ENCODE data around the gene KRT12.

The KRT12 gene

DNA sequence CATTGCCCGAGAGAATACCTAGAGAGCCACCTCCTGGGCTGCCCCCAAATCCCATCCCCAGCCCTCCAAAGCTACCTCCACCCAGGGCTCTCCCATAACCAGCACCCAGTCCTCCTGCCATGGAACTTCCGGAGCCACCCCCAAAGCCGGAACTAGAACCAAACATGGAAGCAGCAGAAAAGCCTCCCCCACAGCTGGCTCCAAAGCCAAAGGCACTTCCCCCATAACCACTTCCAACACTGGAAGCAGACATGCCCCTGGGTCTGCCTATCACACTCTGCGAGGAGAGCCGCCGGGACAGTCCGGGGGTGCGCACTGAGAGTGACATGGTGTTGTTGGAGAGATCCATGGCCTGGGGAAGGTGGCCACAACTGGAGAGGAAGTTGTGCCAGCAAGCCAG, at the start of gene KRT12:
TSS of gene KRT12 (minus strand) at position 386 of the 400 bp plus-strand sequence. CDS start at position 349, 37 bp downstream.
- H3K4me2 ChIP-seq (ENCODE audit: low read length): no peak within 1 kb of the TSS
- no peaks in the 10 kb centered on the region for H3K36me3 ChIP-seq (replicated peaks; ENCODE audit: low read depth, low read length)
- H3K79me2 ChIP-seq (ENCODE audit: low read length): no peaks in the 10 kb centered on the region
- H2AFZ ChIP-seq (ENCODE audit: low read depth, low read length): no peak within 1 kb of the TSS
- H3K4me1 ChIP-seq (ENCODE audit: low read length): no peaks in the 10 kb centered on the region
- no peak within 1 kb of the TSS for H3K4me3 ChIP-seq (ENCODE audit: low read length)
- H3K27me3 ChIP-seq (ENCODE audit: low read depth, low read length): no peaks in the 10 kb centered on the region
- no peak within 1 kb of the TSS for H3K9ac ChIP-seq (ENCODE audit: low read length)
- no peaks in the 10 kb centered on the region for H4K20me1 ChIP-seq (ENCODE audit: insufficient read depth, low read length)
- no peaks in the 10 kb centered on the region for H3K9me3 ChIP-seq (ENCODE audit: insufficient read depth, low read length)
- no peak within 1 kb of the TSS for H3K27ac ChIP-seq (ENCODE audit: low read length)
- no peak for TF ChIP-seq EZH2phosphoT487 (IDR thresholded peaks at IDR 0.05; ENCODE audit: low read depth)
- TF ChIP-seq, protein P1, sequence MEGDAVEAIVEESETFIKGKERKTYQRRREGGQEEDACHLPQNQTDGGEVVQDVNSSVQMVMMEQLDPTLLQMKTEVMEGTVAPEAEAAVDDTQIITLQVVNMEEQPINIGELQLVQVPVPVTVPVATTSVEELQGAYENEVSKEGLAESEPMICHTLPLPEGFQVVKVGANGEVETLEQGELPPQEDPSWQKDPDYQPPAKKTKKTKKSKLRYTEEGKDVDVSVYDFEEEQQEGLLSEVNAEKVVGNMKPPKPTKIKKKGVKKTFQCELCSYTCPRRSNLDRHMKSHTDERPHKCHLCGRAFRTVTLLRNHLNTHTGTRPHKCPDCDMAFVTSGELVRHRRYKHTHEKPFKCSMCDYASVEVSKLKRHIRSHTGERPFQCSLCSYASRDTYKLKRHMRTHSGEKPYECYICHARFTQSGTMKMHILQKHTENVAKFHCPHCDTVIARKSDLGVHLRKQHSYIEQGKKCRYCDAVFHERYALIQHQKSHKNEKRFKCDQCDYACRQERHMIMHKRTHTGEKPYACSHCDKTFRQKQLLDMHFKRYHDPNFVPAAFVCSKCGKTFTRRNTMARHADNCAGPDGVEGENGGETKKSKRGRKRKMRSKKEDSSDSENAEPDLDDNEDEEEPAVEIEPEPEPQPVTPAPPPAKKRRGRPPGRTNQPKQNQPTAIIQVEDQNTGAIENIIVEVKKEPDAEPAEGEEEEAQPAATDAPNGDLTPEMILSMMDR (IDR thresholded peaks at IDR 0.05; ENCODE audit: low read depth, low read length): no peak

DNA sequence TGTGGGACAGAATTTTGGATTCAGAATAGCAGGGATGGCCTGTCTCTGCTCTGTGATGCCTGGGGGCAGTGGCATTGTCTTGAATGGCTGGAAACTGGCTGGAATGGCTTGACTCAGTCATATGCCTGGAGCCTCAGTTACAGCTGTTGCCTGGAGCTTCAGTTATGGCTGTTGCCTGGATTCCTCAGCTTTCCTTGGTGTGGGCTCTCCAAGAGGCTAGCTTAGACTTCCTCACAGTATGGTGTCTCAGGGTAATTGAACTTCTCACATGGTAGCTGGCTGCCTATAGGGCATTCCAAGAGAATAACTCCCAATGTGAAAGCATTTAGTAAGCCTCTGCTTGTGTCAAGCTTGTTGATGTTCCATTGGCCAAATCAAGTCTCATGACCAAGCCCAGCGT, 49.3 kb upstream of the KRT12 start:
- Histone ChIP-seq H3K9me3 (ENCODE audit: insufficient read depth, low read length) (no peaks in the 10 kb centered on the region), H3K4me1 (ENCODE audit: low read length) (peaks cover 23% of the 10 kb centered on the region), H3K4me2 (ENCODE audit: low read length) (peak overlapping the region; percentile 59), H3K4me3 (ENCODE audit: low read length) (0 out of 2 replicates have a peak overlapping the region, but pooled peaks have one; percentile 33), H3K36me3 (replicated peaks; ENCODE audit: low read depth, low read length) (no peaks in the 10 kb centered on the region), H3K27me3 (ENCODE audit: low read depth, low read length) (0 out of 2 replicates have a peak, but pooled peaks cover 3% of the 10 kb centered on the region), H3K27ac (ENCODE audit: low read length) (peak overlapping the region; percentile 61; the same call in 1 of the 2 replicates), H3K9ac (ENCODE audit: low read length) (no peak overlapping the region), H2AFZ (ENCODE audit: low read depth, low read length) (no peak overlapping the region), H4K20me1 (ENCODE audit: insufficient read depth, low read length) (no peaks in the 10 kb centered on the region), H3K79me2 (ENCODE audit: low read length) (no peaks in the 10 kb centered on the region)
- TF ChIP-seq, protein P1 (IDR thresholded peaks at IDR 0.05; ENCODE audit: low read depth, low read length): no peak
- no peak for TF ChIP-seq EZH2phosphoT487 (IDR thresholded peaks at IDR 0.05; ENCODE audit: low read depth)

DNA sequence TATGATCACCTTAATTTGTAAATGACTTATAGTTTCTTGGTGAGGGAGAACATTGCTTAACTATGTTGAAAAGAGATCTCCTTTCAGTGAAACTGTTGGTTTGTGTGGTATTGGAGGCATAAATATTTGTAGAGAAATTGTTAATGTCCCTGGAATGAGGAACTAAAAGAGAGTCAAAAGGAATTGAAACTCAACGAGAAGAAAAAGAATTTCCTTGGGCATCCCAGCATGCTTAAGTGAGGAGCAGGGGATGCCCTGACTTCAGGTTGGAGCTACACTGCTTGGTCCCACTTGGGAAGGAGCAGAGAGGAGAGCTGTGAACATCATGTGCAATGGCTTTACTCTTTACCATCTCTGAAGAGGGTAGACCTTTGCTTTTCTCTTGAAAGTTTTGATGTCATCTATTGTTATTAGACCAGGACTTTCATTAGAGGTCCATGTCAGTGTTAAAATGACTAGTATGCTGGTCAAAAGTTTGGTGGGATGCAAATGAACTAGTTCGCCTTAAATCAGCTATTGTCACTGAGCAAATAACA, 48.8 kb upstream of the KRT12 start:
- Histone ChIP-seq H3K27me3 (ENCODE audit: low read depth, low read length) (0 out of 2 replicates have a peak, but pooled peaks cover 3% of the 10 kb centered on the region), H3K4me3 (ENCODE audit: low read length) (peak overlapping the region; percentile 33), H3K9me3 (ENCODE audit: insufficient read depth, low read length) (no peaks in the 10 kb centered on the region), H3K4me2 (ENCODE audit: low read length) (peak overlapping the region; percentile 59), H3K36me3 (replicated peaks; ENCODE audit: low read depth, low read length) (no peaks in the 10 kb centered on the region), H2AFZ (ENCODE audit: low read depth, low read length) (no peak overlapping the region), H3K79me2 (ENCODE audit: low read length) (no peaks in the 10 kb centered on the region), H4K20me1 (ENCODE audit: insufficient read depth, low read length) (no peaks in the 10 kb centered on the region), H3K4me1 (ENCODE audit: low read length) (peaks cover 24% of the 10 kb centered on the region), H3K9ac (ENCODE audit: low read length) (no peak overlapping the region), H3K27ac (ENCODE audit: low read length) (peak overlapping the region; percentile 61)
- TF ChIP-seq, protein P1 (IDR thresholded peaks at IDR 0.05; ENCODE audit: low read depth, low read length): no peak
- no peak for TF ChIP-seq EZH2phosphoT487 (IDR thresholded peaks at IDR 0.05; ENCODE audit: low read depth)

DNA sequence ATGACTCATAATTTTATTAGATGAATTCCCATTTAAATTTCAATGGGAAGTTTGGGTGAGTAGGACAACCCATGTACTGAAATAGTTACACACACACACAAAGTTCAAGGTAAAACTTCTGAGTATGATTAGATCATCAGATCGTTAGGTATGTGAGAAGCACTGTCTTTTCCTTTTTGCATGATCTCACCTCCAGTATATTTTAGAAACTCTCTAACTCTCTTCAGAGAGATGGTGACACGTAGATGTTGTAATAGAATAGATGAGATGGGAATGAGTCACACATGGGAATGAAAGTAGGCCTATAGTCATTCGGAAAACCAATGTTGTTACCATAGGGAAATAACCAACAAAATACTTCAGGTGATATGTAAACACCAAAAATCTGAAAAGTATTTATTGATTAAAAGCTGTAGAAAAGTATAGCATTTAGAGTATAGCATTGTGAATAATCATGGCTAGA, 48.2 kb upstream of the KRT12 start:
- Histone ChIP-seq H3K9ac (ENCODE audit: low read length) (no peak overlapping the region), H3K9me3 (ENCODE audit: insufficient read depth, low read length) (no peaks in the 10 kb centered on the region), H3K4me2 (ENCODE audit: low read length) (peak overlapping the region; percentile 59), H3K4me3 (ENCODE audit: low read length) (peak overlapping the region; percentile 33), H3K27me3 (ENCODE audit: low read depth, low read length) (0 out of 2 replicates have a peak, but pooled peaks cover 3% of the 10 kb centered on the region), H3K36me3 (replicated peaks; ENCODE audit: low read depth, low read length) (no peaks in the 10 kb centered on the region), H3K27ac (ENCODE audit: low read length) (peak overlapping the region; percentile 61), H3K79me2 (ENCODE audit: low read length) (no peaks in the 10 kb centered on the region), H2AFZ (ENCODE audit: low read depth, low read length) (no peak overlapping the region), H3K4me1 (ENCODE audit: low read length) (peaks cover 29% of the 10 kb centered on the region), H4K20me1 (ENCODE audit: insufficient read depth, low read length) (no peaks in the 10 kb centered on the region)
- no peak for TF ChIP-seq EZH2phosphoT487 (IDR thresholded peaks at IDR 0.05; ENCODE audit: low read depth)
- TF ChIP-seq, protein P1 (IDR thresholded peaks at IDR 0.05; ENCODE audit: low read depth, low read length): no peak

Data from OCI-LY3 (cell line).